HG03175 (cell line): ENCODE measurements around the gene LPAR1.
"Not testable (repeated sequence)": the region's sequence is repeated elsewhere in the genome, so short reads cannot be mapped to it uniquely, and the experiment has no call there.

Experiments
- ATAC-seq: cut with Tn5 transposase; IDR thresholded peaks from one replicate; pipeline ENCODE4 v1.9.1; 2021; ENCODE audit warnings: mild to moderate bottlenecking, moderate library complexity; ENCODE audit not compliant: unreplicated experiment

LPAR1 gene

GRCh38 chr9:110887276-110887675 is 151.0 kb downstream of the LPAR1 start:
- ATAC-seq = no peak

- ATAC-seq = no peak
These were observed 151.4 kb downstream of the LPAR1 start for GRCh38 chr9:110886832-110887231.

- no peak for ATAC-seq
These were observed 158.1 kb downstream of the LPAR1 start for GRCh38 chr9:110880189-110880588.

- ATAC-seq = no peak
These were observed 160.9 kb downstream of the LPAR1 start for GRCh38 chr9:110877374-110877773.

- ATAC-seq = no peak
These were observed 161.3 kb downstream of the LPAR1 start for GRCh38 chr9:110876929-110877328.

- peak; percentile 91 for ATAC-seq
These were observed 163.2 kb downstream of the LPAR1 start for GRCh38 chr9:110874963-110875674.

- ATAC-seq = no peak
These were observed 165.3 kb downstream of the LPAR1 start for GRCh38 chr9:110872920-110873319.

GRCh38 chr9:110871736-110872135 is 166.5 kb downstream of the LPAR1 start:
- no peak for ATAC-seq

GRCh38 chr9:110869931-110870330 is 168.3 kb downstream of the LPAR1 start:
- no peak for ATAC-seq

- ATAC-seq = no peak
These were observed 174.3 kb downstream of the LPAR1 start for GRCh38 chr9:110864011-110864410.

- ATAC-seq = not testable (repeated sequence)
These were observed 176.7 kb downstream of the LPAR1 start for GRCh38 chr9:110861370-110862110.

GRCh38 chr9:110856772-110857171 is 181.5 kb downstream of the LPAR1 start:
- no peak for ATAC-seq

GRCh38 chr9:110850401-110851135 is 187.7 kb downstream of the LPAR1 start:
- ATAC-seq = no peak

GRCh38 chr9:110847671-110848070 is 190.6 kb downstream of the LPAR1 start:
- ATAC-seq = no peak

GRCh38 chr9:110846215-110846614 is 192.1 kb downstream of the LPAR1 start:
- no peak for ATAC-seq

GRCh38 chr9:110844121-110844520 is 194.1 kb downstream of the LPAR1 start:
- no peak for ATAC-seq

GRCh38 chr9:110842986-110843385 is 195.3 kb downstream of the LPAR1 start:
- no peak for ATAC-seq

- ATAC-seq = no peak
These were observed 196.1 kb downstream of the LPAR1 start for GRCh38 chr9:110842169-110842568.

GRCh38 chr9:110837401-110838005 is 200.8 kb downstream of the LPAR1 start:
- ATAC-seq = peak; percentile 82

- no peak for ATAC-seq
These were observed 202.4 kb downstream of the LPAR1 start for GRCh38 chr9:110835859-110836271.

GRCh38 chr9:110835404-110835803 is 202.9 kb downstream of the LPAR1 start:
- ATAC-seq = no peak
